ENCODE measurements around the gene MFAP3L. TPM values are rescaled to one million over a fixed set of nuclear protein-coding genes. Genes with fewer than 3 reads are reported as not detected.
"Not testable (repeated sequence)": the region's sequence is repeated elsewhere in the genome, so short reads cannot be mapped to it uniquely, and the experiment has no call there.

The MFAP3L gene
- total RNA-seq, 4 donors from 2014 or later, result 3.2 to 11.3 (median 4.6) TPM

DNA sequence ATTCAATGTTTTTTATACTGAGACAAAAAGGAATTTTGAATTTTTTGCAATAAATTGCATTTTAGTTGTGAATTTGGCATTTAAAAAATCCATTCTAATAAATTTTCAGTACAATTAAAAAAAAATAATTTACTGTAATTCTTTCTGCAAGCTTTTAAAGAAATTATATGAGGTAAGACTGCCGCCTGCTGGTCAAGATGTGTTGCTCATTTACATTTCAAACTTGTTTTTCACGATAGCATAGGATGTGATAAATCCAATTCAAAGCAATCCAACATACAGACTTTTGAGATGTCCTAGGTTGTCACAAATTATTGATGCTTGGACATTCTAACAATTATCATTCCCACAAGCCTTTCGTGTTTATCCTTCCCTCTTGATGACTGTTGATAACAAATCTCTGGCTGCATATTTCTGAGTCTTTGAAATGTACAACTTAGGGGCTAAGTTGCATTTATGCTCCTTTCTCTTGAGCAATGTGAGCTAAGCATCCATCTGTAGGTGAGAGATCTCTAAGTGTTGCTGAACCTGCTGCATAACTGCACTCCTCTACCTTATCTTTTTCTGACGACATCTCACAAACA is 21.7 kb upstream of the MFAP3L start:
- H3K9me3 ChIP-seq, result no peaks in the 10 kb centered on the region
- in situ Hi-C loops (cut with MboI; ENCODE audit: low sequenced_read_pairs in 4 of 4) (loop anchor here (5.0 to 25.0 kb wide), 5 partner anchors 153 to 436 kb away; partner anchors contain the start of genes NEK1 (in 4 of the 4) and CLCN3 (in 3 of the 4)), intact Hi-C loops (cut with DNase I; ENCODE audit: low total_unique reads) (loop anchor here (1.0 to 5.0 kb wide), 3 partner anchors 146 to 435 kb away; partner anchors contain the start of gene NEK1)
- no peaks in the 10 kb centered on the region for H3K36me3 ChIP-seq
- no peaks in the 10 kb centered on the region for H3K27me3 ChIP-seq
- no peak overlapping the region for H3K4me3 ChIP-seq
- H3K4me1 ChIP-seq, result no peaks in the 10 kb centered on the region
- DNase-seq, result peak in 1 of 2 donors; percentile 15
- TF ChIP-seq POLR2A (IDR thresholded peaks at IDR 0.05), result no peak
- TF ChIP-seq, protein P1, sequence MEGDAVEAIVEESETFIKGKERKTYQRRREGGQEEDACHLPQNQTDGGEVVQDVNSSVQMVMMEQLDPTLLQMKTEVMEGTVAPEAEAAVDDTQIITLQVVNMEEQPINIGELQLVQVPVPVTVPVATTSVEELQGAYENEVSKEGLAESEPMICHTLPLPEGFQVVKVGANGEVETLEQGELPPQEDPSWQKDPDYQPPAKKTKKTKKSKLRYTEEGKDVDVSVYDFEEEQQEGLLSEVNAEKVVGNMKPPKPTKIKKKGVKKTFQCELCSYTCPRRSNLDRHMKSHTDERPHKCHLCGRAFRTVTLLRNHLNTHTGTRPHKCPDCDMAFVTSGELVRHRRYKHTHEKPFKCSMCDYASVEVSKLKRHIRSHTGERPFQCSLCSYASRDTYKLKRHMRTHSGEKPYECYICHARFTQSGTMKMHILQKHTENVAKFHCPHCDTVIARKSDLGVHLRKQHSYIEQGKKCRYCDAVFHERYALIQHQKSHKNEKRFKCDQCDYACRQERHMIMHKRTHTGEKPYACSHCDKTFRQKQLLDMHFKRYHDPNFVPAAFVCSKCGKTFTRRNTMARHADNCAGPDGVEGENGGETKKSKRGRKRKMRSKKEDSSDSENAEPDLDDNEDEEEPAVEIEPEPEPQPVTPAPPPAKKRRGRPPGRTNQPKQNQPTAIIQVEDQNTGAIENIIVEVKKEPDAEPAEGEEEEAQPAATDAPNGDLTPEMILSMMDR (IDR thresholded peaks at IDR 0.05 in 4 of 5, conservative IDR thresholded peaks at IDR 0.05 in 1 of 5), result peak; percentile 67 to 80 (median 71)
- no peak overlapping the region for H3K27ac ChIP-seq
- no peak for ATAC-seq

DNA sequence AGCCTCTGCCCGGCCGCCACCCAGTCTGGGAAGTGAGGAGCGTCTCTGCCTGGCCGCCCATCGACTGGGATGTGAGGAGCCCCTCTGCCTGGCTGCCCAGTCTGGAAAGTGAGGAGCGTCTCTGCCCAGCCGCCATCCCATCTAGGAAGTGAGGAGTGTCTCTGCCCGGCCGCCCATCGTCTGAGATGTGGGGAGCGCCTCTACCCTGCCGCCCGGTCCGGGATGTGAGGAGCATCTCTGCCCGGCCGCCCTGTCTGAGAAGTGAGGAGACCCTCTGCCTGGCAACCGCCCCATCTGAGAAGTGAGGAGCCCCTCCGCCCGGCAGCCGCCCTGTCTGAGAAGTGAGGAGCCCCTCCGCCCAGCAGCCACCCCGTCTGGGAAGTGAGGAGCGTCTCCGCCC is 20.0 kb upstream of the MFAP3L start:
- intact Hi-C loops (cut with DNase I; ENCODE audit: low total_unique reads), result loop anchor here (5.0 kb wide), 1 partner anchor 144 kb away; no protein-coding TSS in a partner anchor

DNA sequence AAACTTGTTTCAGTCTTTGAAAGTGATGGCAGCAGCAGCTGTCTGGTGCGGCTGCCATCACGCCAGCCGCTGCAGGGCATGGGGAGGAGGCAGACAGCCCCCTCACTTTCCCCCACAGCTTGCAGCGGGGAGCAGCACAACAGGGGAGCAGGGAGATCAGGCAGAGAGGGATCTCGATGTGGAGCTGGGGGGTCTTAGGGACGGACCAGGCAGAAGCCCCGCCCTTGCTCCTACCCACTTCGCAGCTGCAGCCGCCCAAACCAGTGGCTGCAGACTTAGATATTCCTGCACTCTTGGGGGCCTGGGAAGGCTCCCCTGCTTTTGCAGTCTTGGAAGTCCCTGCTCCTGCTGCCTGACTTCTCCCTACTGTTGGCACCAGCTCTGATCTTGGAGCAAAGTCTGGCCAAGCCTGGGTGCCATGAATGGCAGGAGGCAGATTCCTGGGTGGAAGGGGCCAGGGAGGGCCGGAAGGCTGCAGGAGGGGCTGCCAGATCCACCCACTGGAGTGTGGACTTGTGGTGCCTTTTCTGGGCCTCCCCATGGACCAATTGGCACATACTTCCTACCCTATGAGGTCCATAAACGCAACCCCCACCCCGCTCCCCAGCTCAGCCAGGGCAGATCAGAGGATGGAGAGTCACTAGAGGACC is 14.0 kb upstream of the MFAP3L start:
- TF ChIP-seq, protein P1 (IDR thresholded peaks at IDR 0.05 in 4 of 5, conservative IDR thresholded peaks at IDR 0.05 in 1 of 5), result no peak
- no peak for TF ChIP-seq POLR2A (IDR thresholded peaks at IDR 0.05)
- no peak for ATAC-seq
- no peaks in the 10 kb centered on the region for H3K27me3 ChIP-seq

More for the DNA sequence above, 20.0 kb upstream of the MFAP3L start:
- H3K27ac ChIP-seq, DNase-seq, ATAC-seq, H3K4me1 ChIP-seq, H3K4me3 ChIP-seq, H3K9me3 ChIP-seq, H3K36me3 ChIP-seq, H3K27me3 ChIP-seq: not testable (repeated sequence)
- in situ Hi-C loops (cut with MboI; ENCODE audit: low sequenced_read_pairs in 4 of 4), result loop anchor here (5.0 to 25.0 kb wide), 5 partner anchors 151 to 434 kb away; partner anchors contain the start of genes NEK1 (in 4 of the 4) and CLCN3 (in 3 of the 4)

DNA sequence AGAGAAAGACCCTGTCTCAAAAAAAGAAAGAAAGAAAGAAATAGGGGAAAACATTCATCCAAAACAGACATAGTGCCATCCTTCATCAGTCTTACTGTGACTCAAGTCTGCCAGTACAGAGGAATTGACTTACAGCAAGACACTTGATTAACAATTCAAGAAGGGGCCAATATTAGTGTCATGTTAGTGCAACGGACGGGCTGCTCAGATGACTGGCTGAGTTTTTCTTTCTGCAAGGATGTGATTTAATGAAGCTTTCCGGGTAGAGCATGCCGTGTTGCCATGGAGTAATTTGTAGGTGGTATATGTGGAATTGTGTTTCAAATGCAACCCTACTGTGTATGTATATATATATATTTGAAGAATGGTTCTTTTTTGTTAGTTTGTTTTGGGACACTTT is 12.6 kb upstream of the MFAP3L start:
- no peak overlapping the region for H3K27ac ChIP-seq
- in situ Hi-C loops (cut with MboI; ENCODE audit: low sequenced_read_pairs in 4 of 4) (loop anchor here in 3 of 4 donors (25.0 kb wide), 1 partner anchor 426 kb away; the partner anchor contains the start of genes CLCN3 (in 3 of the 3) and NEK1 (in 3 of the 3)), intact Hi-C loops (cut with DNase I; ENCODE audit: low total_unique reads) (no loop called here)
- no peaks in the 10 kb centered on the region for H3K36me3 ChIP-seq
- H3K27me3 ChIP-seq, result no peaks in the 10 kb centered on the region
- no peaks in the 10 kb centered on the region for H3K9me3 ChIP-seq
- H3K4me3 ChIP-seq, result no peak overlapping the region
- DNase-seq (no peak), ATAC-seq (no peak)
- no peaks in the 10 kb centered on the region for H3K4me1 ChIP-seq
- TF ChIP-seq POLR2A (IDR thresholded peaks at IDR 0.05), result no peak
- TF ChIP-seq, protein P1 (IDR thresholded peaks at IDR 0.05 in 4 of 5, conservative IDR thresholded peaks at IDR 0.05 in 1 of 5), result no peak

More for the DNA sequence above, 14.0 kb upstream of the MFAP3L start:
- in situ Hi-C loops (cut with MboI; ENCODE audit: low sequenced_read_pairs in 4 of 4) (loop anchor here (5.0 to 25.0 kb wide), 5 partner anchors 145 to 428 kb away; partner anchors contain the start of genes NEK1 (in 4 of the 4) and CLCN3 (in 3 of the 4)), intact Hi-C loops (cut with DNase I; ENCODE audit: low total_unique reads) (no loop called here)
- no peaks in the 10 kb centered on the region for H3K36me3 ChIP-seq
- H3K4me1 ChIP-seq, result no peaks in the 10 kb centered on the region
- H3K27ac ChIP-seq, result no peak overlapping the region
- H3K9me3 ChIP-seq, result no peaks in the 10 kb centered on the region
- H3K4me3 ChIP-seq, result no peak overlapping the region
- no peak for DNase-seq

DNA sequence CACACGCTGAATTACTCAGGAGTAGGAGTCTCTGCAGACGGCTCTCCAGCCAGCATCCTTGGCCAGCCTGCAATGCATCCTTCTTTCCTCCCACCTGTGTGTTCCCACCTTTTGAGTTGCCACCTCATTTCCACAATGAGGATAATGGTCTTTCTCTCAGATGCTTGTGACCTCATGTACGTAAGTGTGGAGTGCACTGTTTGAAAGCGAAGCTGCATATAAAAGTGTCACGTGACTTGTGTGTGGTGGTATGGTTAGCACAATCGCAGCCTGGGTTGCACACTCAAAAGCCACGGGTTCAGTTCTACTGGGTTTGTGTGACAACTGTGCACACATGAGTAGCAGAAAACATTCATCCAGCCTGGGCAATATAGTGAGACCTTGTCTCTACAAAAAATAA is 12.0 kb upstream of the MFAP3L start:
- Histone ChIP-seq H3K9me3 (no peaks in the 10 kb centered on the region), H3K27me3 (no peaks in the 10 kb centered on the region), H3K4me3 (no peak overlapping the region), H3K4me1 (no peaks in the 10 kb centered on the region), H3K27ac (no peak overlapping the region), H3K36me3 (no peaks in the 10 kb centered on the region)
- in situ Hi-C loops (cut with MboI; ENCODE audit: low sequenced_read_pairs in 4 of 4), result loop anchor here in 3 of 4 donors (25.0 kb wide), 1 partner anchor 426 kb away; the partner anchor contains the start of genes CLCN3 (in 3 of the 3) and NEK1 (in 3 of the 3)
- no peak for DNase-seq
- intact Hi-C loops (cut with DNase I; ENCODE audit: low total_unique reads), result no loop called here
- ATAC-seq, result no peak
- TF ChIP-seq, protein P1 (IDR thresholded peaks at IDR 0.05 in 4 of 5, conservative IDR thresholded peaks at IDR 0.05 in 1 of 5), result no peak
- TF ChIP-seq POLR2A (IDR thresholded peaks at IDR 0.05), result no peak

All from gastrocnemius medialis (tissue), 4 donors.